ENCODE data around the gene ACAD10. TPM values are rescaled to one million over a fixed set of nuclear protein-coding genes. Genes with fewer than 3 reads are reported as not detected.
A peak's percentile ranks its signal among the peaks of the same experiment; 100 is the strongest.

ACAD10 gene
- total and polyA plus RNA-seq, 2 experiments from 2014 or later = 33.6 to 46.8 TPM

GRCh38 chr12:111747333-111747732 lies 61.5 kb downstream of the ACAD10 start:
- no peak for TF ChIP-seq CTCF (IDR thresholded peaks at IDR 0.05; ENCODE audit: low read depth, low read length)

GRCh38 chr12:111748151-111748672 lies 62.4 kb downstream of the ACAD10 start:
- Histone ChIP-seq H3K9me3 (ENCODE audit: low read depth) (no peaks in the 10 kb centered on the region), H3K4me3 (no peak overlapping the region), H3K27me3 (no peaks in the 10 kb centered on the region), H3K27ac (no peak overlapping the region), H3K4me1 (ENCODE audit: low read depth) (no peaks in the 10 kb centered on the region), H3K36me3 (peaks cover 24% of the 10 kb centered on the region)
- TF ChIP-seq CTCF (IDR thresholded peaks at IDR 0.05; ENCODE audit: low read depth, low read length) = no peak
- DNase-seq (ENCODE audit: low read depth in 1 of 2, low spot score in 1 of 2) = no peak

More at GRCh38 chr12:111747333-111747732, 61.5 kb downstream of the ACAD10 start:
- Histone ChIP-seq H3K4me3 (no peak overlapping the region), H3K36me3 (peaks cover 24% of the 10 kb centered on the region), H3K27ac (no peak overlapping the region), H3K27me3 (no peaks in the 10 kb centered on the region), H3K4me1 (ENCODE audit: low read depth) (no peaks in the 10 kb centered on the region), H3K9me3 (ENCODE audit: low read depth) (no peaks in the 10 kb centered on the region)
- no peak for DNase-seq (ENCODE audit: low read depth in 1 of 2, low spot score in 1 of 2)

GRCh38 chr12:111748867-111749266 lies 63.0 kb downstream of the ACAD10 start:
- no peak for TF ChIP-seq CTCF (IDR thresholded peaks at IDR 0.05; ENCODE audit: low read depth, low read length)
- Histone ChIP-seq H3K4me3 (no peak overlapping the region), H3K27me3 (no peaks in the 10 kb centered on the region), H3K36me3 (peaks cover 24% of the 10 kb centered on the region), H3K4me1 (ENCODE audit: low read depth) (no peaks in the 10 kb centered on the region), H3K27ac (no peak overlapping the region), H3K9me3 (ENCODE audit: low read depth) (no peaks in the 10 kb centered on the region)
- DNase-seq (ENCODE audit: low read depth in 1 of 2, low spot score in 1 of 2) = no peak

GRCh38 chr12:111749391-111749790 lies 63.5 kb downstream of the ACAD10 start:
- no peak for DNase-seq (ENCODE audit: low read depth in 1 of 2, low spot score in 1 of 2)

GRCh38 chr12:111753144-111753881 lies 67.5 kb downstream of the ACAD10 start:
- peak; percentile 90 for TF ChIP-seq CTCF (IDR thresholded peaks at IDR 0.05; ENCODE audit: low read depth, low read length)
- no peaks in the 10 kb centered on the region for H3K4me1 ChIP-seq (ENCODE audit: low read depth)
- peaks cover 10% of the 10 kb centered on the region for H3K36me3 ChIP-seq
- peak; percentile 79 to 82 for DNase-seq (ENCODE audit: low read depth in 1 of 2, low spot score in 1 of 2)
- no peaks in the 10 kb centered on the region for H3K27me3 ChIP-seq
- H3K9me3 ChIP-seq (ENCODE audit: low read depth) = no peaks in the 10 kb centered on the region
- no peak overlapping the region for H3K4me3 ChIP-seq
- H3K27ac ChIP-seq = no peak overlapping the region

More at GRCh38 chr12:111749391-111749790, 63.5 kb downstream of the ACAD10 start:
- Histone ChIP-seq H3K4me3 (no peak overlapping the region), H3K27ac (no peak overlapping the region), H3K4me1 (ENCODE audit: low read depth) (no peaks in the 10 kb centered on the region), H3K9me3 (ENCODE audit: low read depth) (no peaks in the 10 kb centered on the region), H3K36me3 (peaks cover 24% of the 10 kb centered on the region), H3K27me3 (no peaks in the 10 kb centered on the region)
- TF ChIP-seq CTCF (IDR thresholded peaks at IDR 0.05; ENCODE audit: low read depth, low read length) = no peak

Data from cardiac muscle cell (in vitro differentiated cells and primary cell).